Right atrium auricular region (tissue), 2 donors: Measurements from ENCODE around the gene BACE2. TPM values are rescaled to one million over a fixed set of nuclear protein-coding genes. Genes with fewer than 3 reads are reported as not detected.
A peak's percentile ranks its signal among the peaks of the same experiment; 100 is the strongest.

ENCODE experiments used
- DNase-seq: peaks from one replicate; pipeline ENCODE4 v3.0.0-alpha.2; 2019; ENCODE audit warnings: low spot score
- H3K27ac ChIP-seq, 2 donors: fragments of 200-600 bp; sonication (generic); 1 replicate in 1 of 2; 2 replicates in 1 of 2; pipeline ENCODE4 v1.5.1; 2016 to 2019
- H3K27me3 ChIP-seq, 2 donors: fragments of 200-600 bp; sonication (generic); one replicate each; pipeline versions ENCODE4 v1.5.1 to v1.6.0; 2017 to 2019
- H3K36me3 ChIP-seq: fragments of 200-600 bp; sonication (generic); one replicate; pipeline ENCODE4 v1.5.1; 2016
- H3K4me1 ChIP-seq, 2 donors: fragments of 200-600 bp; sonication (generic); one replicate each; pipeline versions ENCODE4 v1.5.1 to v1.6.0; 2017 to 2019
- H3K4me3 ChIP-seq, 2 donors: fragments of 200-600 bp; sonication (generic); 1 replicate in 1 of 2; 2 replicates in 1 of 2; pipeline ENCODE4 v1.5.1; 2017 to 2019; ENCODE audit warnings: mild to moderate bottlenecking in 1 of 2, moderate library complexity in 1 of 2
- H3K9me3 ChIP-seq, 2 donors: fragments of 200-600 bp; sonication (generic); one replicate each; pipeline ENCODE4 v1.5.1; 2019
- total RNA-seq, 2 donors: library from RNA; depleted of rRNA; stranded (reverse); fragments of >200 nt; gene quantifications; one replicate each; pipeline ENCODE4 v1.1.0, GENCODE V29; 2016
- TF ChIP-seq, protein P1 (sequence below), 2 donors: fragments of 200-600 bp; sonication (generic); IDR thresholded peaks; one replicate each; pipeline ENCODE4 v1.5.1; 2019; ENCODE audit warnings: antibody characterized with exemption in 2 of 2

BACE2 gene
- total RNA-seq, 2 donors from 2014 or later = 23.7 to 50.3 TPM

GRCh38 chr21:41170859-41171609 is 3.1 kb downstream of the BACE2 start:
- Histone ChIP-seq H3K27me3 (no peaks in the 10 kb centered on the region), H3K27ac (peak overlapping the region; percentile 45 to 65), H3K4me1 (peaks cover 0 to 38% of the 10 kb centered on the region in 2 donors), H3K9me3 (no peaks in the 10 kb centered on the region), H3K36me3 (no peaks in the 10 kb centered on the region), H3K4me3 (no peak overlapping the region)
- TF ChIP-seq, protein P1, sequence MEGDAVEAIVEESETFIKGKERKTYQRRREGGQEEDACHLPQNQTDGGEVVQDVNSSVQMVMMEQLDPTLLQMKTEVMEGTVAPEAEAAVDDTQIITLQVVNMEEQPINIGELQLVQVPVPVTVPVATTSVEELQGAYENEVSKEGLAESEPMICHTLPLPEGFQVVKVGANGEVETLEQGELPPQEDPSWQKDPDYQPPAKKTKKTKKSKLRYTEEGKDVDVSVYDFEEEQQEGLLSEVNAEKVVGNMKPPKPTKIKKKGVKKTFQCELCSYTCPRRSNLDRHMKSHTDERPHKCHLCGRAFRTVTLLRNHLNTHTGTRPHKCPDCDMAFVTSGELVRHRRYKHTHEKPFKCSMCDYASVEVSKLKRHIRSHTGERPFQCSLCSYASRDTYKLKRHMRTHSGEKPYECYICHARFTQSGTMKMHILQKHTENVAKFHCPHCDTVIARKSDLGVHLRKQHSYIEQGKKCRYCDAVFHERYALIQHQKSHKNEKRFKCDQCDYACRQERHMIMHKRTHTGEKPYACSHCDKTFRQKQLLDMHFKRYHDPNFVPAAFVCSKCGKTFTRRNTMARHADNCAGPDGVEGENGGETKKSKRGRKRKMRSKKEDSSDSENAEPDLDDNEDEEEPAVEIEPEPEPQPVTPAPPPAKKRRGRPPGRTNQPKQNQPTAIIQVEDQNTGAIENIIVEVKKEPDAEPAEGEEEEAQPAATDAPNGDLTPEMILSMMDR (IDR thresholded peaks at IDR 0.05) = no peak
- no peak for DNase-seq

GRCh38 chr21:41175080-41175479 is 7.1 kb downstream of the BACE2 start:
- Histone ChIP-seq H3K9me3 (no peaks in the 10 kb centered on the region), H3K36me3 (no peaks in the 10 kb centered on the region), H3K4me3 (no peak overlapping the region), H3K27ac (no peak overlapping the region), H3K4me1 (peaks cover 0 to 38% of the 10 kb centered on the region in 2 donors), H3K27me3 (no peaks in the 10 kb centered on the region)
- DNase-seq = no peak
- TF ChIP-seq, protein P1 (IDR thresholded peaks at IDR 0.05) = no peak

DNA sequence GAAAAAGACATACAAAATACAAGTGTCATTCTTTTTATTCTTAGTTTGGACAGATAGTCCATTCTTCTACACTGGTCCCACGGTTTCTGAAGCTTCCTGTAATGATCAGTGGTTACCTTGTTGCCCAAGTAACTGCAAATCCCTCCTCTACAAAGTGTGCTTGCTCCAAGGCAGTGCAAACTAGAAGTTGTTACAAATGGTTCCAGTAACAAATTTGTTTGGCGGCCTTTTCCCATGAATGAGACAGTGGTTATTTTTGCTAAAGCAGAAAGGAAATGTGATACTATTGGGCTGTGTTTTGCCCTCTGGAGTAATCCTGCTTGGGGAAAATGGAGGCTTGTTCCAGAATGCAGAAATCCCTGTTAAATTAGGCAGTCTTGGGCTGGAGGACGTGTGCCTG is 8.9 kb downstream of the BACE2 start:
- no peaks in the 10 kb centered on the region for H3K36me3 ChIP-seq

DNA sequence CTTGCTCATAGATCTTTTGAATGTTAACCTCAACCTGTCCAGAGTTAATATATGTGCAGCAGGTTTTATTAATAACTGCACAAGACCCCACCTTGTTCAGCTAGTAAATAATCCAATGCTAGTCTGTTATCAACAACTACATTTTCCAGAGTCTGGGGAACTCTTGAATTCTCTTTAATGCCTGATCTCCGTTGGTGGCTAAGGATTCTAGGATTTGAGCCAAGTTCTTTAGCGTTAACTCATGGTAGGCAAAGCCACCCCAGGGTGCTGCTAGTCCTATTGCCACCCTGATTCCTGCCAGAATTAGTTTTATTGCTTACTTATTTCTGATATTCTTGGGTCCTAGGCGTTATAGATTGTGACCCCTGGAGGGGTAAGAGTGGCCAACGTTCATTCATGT is 12.8 kb downstream of the BACE2 start:
- DNase-seq = no peak
- Histone ChIP-seq H3K36me3 (no peaks in the 10 kb centered on the region), H3K27ac (no peak overlapping the region), H3K4me1 (peaks cover 0 to 48% of the 10 kb centered on the region in 2 donors), H3K9me3 (no peaks in the 10 kb centered on the region), H3K4me3 (no peak overlapping the region), H3K27me3 (no peaks in the 10 kb centered on the region)
- TF ChIP-seq, protein P1 (IDR thresholded peaks at IDR 0.05) = no peak

More for the DNA sequence above, 8.9 kb downstream of the BACE2 start:
- peaks cover 0 to 28% of the 10 kb centered on the region in 2 donors for H3K4me1 ChIP-seq
- H3K4me3 ChIP-seq = no peak overlapping the region
- H3K27ac ChIP-seq = no peak overlapping the region
- TF ChIP-seq, protein P1 (IDR thresholded peaks at IDR 0.05) = no peak
- no peaks in the 10 kb centered on the region for H3K27me3 ChIP-seq
- no peaks in the 10 kb centered on the region for H3K9me3 ChIP-seq
- no peak for DNase-seq

DNA sequence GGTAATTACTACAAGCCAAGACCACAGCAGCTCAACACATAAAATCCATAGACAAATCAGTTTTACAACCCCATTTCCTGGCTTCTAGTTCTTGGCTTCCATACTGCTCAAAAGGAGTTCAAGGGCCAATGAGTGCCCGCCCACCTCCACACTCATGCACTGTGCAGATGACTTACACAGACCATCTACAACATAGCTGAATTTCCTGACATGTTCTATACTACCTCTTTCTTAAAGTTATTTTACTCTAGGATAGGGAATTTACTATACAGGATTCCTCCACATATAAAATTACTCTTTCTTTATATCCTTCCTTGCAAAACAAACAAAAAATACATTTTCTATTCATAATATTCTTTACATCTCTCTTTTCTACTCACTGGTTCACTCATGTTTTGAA is 14.6 kb downstream of the BACE2 start:
- no peak overlapping the region for H3K27ac ChIP-seq
- no peaks in the 10 kb centered on the region for H3K36me3 ChIP-seq
- H3K4me3 ChIP-seq = no peak overlapping the region
- TF ChIP-seq, protein P1 (IDR thresholded peaks at IDR 0.05) = no peak
- H3K27me3 ChIP-seq = no peaks in the 10 kb centered on the region
- no peak for DNase-seq
- H3K9me3 ChIP-seq = no peaks in the 10 kb centered on the region
- H3K4me1 ChIP-seq = peaks cover 0 to 48% of the 10 kb centered on the region in 2 donors

GRCh38 chr21:41183575-41183974 is 15.6 kb downstream of the BACE2 start:
- peaks cover 0 to 46% of the 10 kb centered on the region in 2 donors for H3K4me1 ChIP-seq
- no peak overlapping the region for H3K27ac ChIP-seq
- H3K27me3 ChIP-seq = no peaks in the 10 kb centered on the region
- H3K36me3 ChIP-seq = no peaks in the 10 kb centered on the region
- H3K9me3 ChIP-seq = no peaks in the 10 kb centered on the region
- H3K4me3 ChIP-seq = no peak overlapping the region
- TF ChIP-seq, protein P1 (IDR thresholded peaks at IDR 0.05) = no peak
- DNase-seq = no peak
